Inflammatory macrophage treated with lipopolysaccharide for 1 hour (primary cell): Measurements from ENCODE around the gene NEU3.
A peak's percentile ranks its signal among the peaks of the same experiment; 100 is the strongest.
"Not testable (repeated sequence)": the region's sequence is repeated elsewhere in the genome, so short reads cannot be mapped to it uniquely, and the experiment has no call there.

Experiments used
- DNase-seq, 2 donors: peaks; one replicate each; pipeline ENCODE4 v3.0.0-alpha.2; 2020 to 2022

NEU3 gene

GRCh38 chr11:74984730-74985129 is 4.0 kb upstream of the NEU3 start:
- no peak for DNase-seq

GRCh38 chr11:74989260-74989638 is 516 bp downstream of the NEU3 start:
- DNase-seq: peak; percentile 23 to 55

DNA sequence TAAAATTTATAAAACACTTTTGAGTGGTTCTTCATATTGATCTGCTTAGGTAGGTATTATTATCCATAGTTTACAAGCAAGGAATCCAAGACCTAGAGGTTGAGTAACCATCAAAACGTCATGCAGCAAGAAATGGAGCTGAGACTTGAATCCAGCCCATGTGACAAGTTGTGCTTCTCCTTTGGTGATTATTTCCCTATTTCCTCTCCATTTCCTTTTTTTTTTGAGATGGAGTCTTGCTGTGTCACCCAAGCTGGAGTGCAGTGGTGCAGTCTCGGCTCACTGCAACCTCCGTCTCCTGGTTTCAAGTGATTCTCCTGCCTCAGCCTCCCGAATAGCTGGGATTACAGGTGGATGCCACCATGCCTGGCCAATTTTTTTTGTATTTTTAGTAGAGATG is 1.4 kb downstream of the NEU3 start:
- DNase-seq: peak; percentile 84 to 87

GRCh38 chr11:74990941-74991340 is 2.2 kb downstream of the NEU3 start:
- DNase-seq: peak in 1 of 2 donors; percentile 5

DNA sequence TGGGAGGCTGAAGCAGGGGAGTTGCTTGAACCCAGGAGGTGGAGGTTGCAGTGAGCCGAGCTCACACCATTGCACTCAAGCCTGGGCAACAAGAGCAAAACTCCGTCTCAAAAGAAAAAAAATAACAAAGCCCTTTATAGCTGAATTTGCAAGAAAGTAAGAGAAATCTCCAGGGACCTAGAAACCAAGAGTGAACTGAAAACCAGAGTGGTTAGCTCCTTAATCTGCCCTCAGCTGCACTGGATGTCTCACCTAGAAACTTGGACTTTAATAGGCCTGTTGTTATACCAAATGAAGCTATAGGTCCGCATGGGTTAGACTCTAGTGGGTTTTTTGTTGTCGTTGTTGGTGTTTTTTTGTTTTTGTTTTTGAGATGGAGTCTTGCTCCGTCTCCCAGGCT is 4.1 kb downstream of the NEU3 start:
- no peak for DNase-seq

DNA sequence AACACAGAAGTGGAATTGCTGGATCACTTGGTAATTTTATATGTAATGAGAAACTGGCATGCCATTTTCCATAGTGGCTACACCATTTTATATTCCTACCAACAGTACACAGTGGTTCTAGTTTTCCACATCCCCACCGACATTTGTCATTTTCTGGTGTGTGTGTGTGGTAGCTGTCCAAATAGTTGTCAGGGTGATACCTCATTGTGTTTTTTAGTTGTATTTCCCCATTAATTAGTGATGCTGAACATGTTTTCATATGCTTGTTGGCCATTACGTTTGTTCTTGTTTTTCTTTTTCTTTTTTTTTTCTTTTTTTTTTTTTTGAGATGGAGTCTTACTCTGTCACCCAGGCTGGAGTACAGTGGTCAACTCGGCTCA is 12.2 kb downstream of the NEU3 start:
- no peak for DNase-seq

DNA sequence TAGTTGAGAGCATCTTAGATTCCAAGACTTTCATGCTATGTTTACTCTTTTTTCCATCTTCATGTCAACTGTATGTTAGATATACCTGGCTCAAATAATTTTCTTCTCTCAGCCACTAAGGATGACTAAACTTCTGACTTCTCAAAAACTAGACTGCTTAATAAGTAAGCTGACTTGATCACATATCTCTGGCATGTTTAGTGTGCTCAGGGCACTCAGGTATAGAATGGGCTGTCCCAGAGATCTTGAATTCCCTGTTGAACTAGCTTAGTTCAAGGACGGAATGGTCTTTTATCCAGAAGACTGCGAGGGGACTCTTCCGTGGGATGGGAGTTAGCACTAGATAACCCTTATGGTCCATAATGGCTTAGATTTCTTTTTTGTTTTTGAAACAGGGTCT is 13.0 kb downstream of the NEU3 start:
- no peak for DNase-seq

- DNase-seq: peak in 1 of 2 donors; percentile 59
Observed at GRCh38 chr11:75002516-75002915, 13.8 kb downstream of the NEU3 start.

- DNase-seq: no peak
Observed at GRCh38 chr11:75004215-75004614, 15.5 kb downstream of the NEU3 start.

GRCh38 chr11:75011357-75011756 is 22.6 kb downstream of the NEU3 start:
- DNase-seq: no peak

GRCh38 chr11:75011872-75012271 is 23.1 kb downstream of the NEU3 start:
- DNase-seq: no peak

DNA sequence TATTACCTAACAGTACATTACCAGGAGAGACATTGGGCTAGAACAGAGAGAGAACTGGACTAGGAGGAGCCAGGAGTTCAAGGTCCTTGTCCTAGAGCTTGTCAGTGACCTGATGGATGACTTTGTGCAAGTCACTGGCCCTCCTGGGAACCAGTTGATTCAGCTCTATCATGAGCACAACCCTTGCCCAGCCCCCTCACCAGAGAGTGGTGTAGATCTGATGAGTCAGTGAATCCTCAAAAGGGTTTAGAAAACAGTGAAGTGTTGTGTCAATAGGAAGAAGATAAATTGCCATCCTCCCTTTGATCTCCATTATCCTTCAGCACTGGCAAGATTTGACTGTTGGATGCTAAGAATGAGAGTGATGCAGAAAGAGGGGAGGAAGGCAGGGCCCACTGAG is 24.3 kb downstream of the NEU3 start:
- no peak for DNase-seq

DNA sequence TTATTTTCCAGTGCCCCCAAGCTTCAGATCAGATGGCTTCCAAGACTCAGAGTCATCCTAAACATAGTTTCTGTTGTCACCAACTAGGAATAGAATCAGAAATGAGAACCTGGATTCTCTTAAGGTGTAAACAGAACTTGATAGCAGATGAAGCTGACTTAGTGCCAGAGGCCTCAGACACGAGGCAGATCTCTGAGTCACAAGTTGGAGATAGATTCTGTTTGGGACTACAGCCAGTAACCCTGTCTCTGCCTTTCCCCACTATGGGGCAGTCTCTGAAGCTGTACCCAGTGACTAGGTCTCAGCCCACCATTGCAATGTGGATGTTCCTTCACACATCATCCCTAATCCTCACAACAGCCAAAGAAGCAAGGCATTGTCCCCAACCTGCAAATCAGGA is 25.4 kb downstream of the NEU3 start:
- DNase-seq: no peak

DNA sequence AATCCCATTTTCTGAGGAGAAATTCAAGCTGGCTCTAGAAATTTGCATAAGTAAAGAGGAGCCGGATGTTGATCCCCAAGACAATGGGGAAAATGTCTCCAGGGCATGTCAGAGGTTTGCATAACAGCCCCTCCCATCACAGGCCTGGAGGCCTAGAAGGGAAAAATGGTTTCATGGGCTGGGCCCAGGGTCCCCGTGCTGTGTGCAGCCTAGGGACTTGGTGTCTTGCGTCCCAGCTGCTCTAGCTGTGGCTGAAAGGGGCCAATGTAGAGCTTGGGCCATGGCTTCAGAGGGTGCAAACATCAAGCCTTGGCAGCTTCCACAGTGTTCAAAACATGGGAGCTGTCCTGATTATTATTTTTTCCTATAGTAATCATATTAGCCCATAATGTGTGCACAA is 30.5 kb downstream of the NEU3 start:
- not testable (repeated sequence) for DNase-seq

- peak; percentile 8 to 56 for DNase-seq
Observed at GRCh38 chr11:75020328-75020727, 31.6 kb downstream of the NEU3 start.

- no peak for DNase-seq
Observed at GRCh38 chr11:75022296-75022695, 33.6 kb downstream of the NEU3 start.

DNA sequence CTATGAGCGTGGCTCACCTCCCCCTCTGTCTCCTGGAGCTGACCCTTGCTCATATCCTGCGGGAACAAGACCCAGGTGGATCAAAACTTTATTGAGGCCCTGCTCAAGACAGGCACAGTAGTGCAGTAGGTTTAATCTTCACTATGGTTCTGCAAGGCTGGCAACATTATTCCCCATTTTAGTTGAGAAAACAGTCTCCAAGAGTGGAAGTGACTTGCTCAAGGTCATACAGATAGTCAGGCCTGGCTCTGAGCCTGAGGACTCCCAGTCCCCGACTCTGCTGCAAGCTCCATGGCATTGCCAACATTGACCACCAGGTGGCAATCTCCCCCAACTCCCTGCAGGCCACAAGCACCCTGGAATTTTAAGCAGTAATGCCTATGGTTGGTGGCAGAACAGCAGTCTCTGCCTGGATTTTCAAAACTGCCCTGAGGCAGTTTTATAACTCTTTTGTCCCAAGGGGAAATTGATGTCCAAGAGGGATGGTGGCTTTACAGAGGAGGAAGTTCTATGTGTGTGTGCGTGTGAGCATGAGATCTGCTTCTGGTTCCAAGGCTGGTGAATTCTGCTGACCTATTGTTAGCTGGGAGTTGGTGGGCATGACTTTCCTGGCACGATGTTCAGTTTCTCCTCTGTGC is 34.1 kb downstream of the NEU3 start:
- peak; percentile 71 to 92 for DNase-seq

- no peak for DNase-seq
Observed at GRCh38 chr11:75023446-75024067, 34.8 kb downstream of the NEU3 start.

DNA sequence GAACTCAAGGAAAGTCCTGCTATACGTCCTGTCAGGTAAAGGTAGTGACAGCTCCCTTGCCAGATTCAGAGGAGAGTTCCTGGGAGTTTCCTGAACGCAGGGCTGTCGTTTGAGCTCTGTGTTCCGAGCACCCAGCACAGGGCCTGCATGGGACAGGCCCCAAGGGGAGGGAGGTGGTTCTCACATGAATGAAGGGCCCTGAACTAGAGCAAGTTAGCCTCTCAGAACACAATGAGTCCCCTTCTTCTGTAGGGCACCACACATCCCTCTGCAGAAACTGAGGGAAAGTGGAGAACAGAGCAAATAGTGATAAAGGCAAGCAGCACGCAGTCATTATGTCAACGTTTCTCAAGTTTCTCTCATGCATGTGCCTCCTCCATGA is 35.3 kb downstream of the NEU3 start:
- DNase-seq: no peak

- DNase-seq: no peak
Observed at GRCh38 chr11:75024764-75025211, 36.1 kb downstream of the NEU3 start.

GRCh38 chr11:75025561-75025960 is 36.8 kb downstream of the NEU3 start:
- no peak for DNase-seq

DNA sequence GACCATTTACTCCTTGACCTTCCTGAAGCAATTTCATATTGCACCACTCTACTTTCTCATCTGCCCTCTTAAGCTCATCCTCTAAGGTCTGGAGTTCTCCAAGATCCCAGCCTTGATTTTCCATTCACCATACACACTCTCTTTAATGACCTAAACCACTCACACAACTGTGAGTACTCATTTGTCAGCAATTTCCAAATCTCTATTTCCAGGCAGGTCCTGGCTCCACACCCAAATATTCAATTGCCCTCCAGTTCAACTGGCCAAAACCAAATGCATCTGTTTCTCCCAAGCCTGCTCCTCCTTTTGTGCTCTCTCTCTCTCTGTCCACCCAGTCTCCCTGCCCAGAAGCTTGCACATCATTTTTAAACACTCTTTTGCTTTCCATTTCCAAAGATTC is 39.6 kb downstream of the NEU3 start:
- DNase-seq: no peak

DNA sequence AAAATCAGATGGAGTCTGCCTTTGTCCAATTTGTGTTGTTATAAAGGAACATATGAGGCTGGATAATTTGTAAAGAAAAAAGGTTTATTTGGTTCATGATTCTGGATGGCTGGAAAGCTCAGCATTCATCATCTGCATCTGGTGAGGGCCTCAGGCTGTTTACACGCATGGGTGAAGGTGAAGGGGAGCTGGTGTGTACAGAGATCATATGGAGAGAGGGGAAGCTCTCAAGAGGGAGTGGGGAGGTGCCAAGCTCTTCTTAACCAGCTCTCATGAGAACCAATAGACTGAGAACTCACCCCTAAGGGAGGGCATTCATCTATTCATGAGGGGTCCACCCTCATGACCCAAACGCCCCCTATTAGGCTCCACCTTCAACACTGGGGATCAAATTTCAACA is 40.0 kb downstream of the NEU3 start:
- DNase-seq: no peak

DNA sequence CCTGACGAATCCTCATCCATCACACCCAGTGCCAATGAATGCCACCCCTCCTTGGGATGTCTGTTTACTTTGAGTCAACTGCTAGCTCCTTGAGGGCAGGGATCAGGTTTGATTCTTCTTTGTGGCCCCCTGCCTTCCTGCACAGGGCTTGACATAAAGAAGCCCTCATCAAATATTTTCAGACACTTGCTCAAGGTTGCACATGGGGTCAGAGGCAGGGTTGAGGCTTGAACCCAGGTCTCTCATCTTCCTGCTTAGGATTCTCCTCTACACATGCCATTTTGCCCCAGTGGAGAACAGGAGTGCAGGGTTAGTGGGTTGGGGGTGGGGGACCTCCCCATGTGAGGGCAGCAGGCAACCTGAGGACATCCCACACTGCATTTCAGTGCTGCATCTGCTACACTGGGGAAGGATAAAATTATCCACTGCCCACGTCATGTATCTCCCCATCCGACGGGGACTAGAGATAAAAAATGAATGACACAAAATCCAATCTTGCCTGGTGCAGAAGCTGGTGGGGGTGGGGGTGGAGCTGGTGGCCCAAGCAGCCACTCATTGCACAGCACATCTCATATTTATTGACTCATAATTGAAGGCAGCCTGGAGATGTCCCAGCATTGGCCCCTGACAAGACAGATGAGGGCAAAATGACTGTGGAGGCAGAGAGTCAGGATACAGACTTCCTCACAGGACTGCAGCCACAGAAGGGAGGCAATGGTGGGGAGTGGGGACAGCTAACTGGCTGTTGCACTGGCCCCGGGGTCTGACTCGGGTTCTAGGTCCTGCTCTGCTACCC is 41.3 kb downstream of the NEU3 start:
- DNase-seq: peak in 1 of 2 donors; percentile 9
